22Rv1 (cell line): Measurements from ENCODE around the gene SLC6A6.

ENCODE experiments used
- H3K27ac ChIP-seq: fragments of 450-650 bp; 2 replicates; pipeline ENCODE4 v1.5.1; 2017
- CTCF ChIP-seq: fragments of 450-650 bp; IDR thresholded peaks from 2 replicates; pipeline ENCODE4 v1.5.1; 2017; ENCODE audit warnings: mild to moderate bottlenecking
- ZFX ChIP-seq: fragments of 450-650 bp; IDR thresholded peaks from 2 replicates; pipeline ENCODE4 v1.6.1; 2017; ENCODE audit warnings: antibody characterized with exemption, borderline replicate concordance

SLC6A6 gene

DNA sequence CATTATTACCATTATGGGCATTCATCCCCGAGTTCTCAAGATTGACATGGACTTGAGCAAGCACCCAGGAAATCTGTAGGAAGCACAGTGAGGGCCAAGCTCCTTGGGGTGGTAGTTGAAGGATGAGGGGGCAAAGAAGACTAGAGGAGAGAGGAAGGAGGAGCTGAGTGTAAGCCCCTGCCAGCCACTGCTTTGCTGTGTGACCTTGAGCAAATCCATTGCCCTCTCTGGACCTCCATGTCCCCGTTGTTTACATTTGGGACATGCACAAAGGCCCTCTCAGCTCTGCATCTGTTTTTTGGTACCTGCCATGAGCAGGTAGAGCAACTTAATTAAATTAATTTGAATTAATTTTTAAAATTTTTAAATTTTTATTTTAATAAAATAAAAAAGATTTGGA lies 33.5 kb upstream of the SLC6A6 start:
- H3K27ac ChIP-seq, result no peak overlapping the region
- no peak for TF ChIP-seq CTCF
- TF ChIP-seq ZFX, result no peak

- TF ChIP-seq ZFX (no peak), CTCF (peak; percentile 61)
- H3K27ac ChIP-seq, result no peak overlapping the region
Measured at GRCh38 chr3:14369675-14370669, 32.4 kb upstream of the SLC6A6 start.

- no peak overlapping the region for H3K27ac ChIP-seq
- TF ChIP-seq CTCF (no peak), ZFX (no peak)
Measured at GRCh38 chr3:14370720-14371572, 31.5 kb upstream of the SLC6A6 start.

- H3K27ac ChIP-seq, result no peak overlapping the region
- TF ChIP-seq CTCF (no peak), ZFX (no peak)
Measured at GRCh38 chr3:14371573-14372474, 30.6 kb upstream of the SLC6A6 start.

DNA sequence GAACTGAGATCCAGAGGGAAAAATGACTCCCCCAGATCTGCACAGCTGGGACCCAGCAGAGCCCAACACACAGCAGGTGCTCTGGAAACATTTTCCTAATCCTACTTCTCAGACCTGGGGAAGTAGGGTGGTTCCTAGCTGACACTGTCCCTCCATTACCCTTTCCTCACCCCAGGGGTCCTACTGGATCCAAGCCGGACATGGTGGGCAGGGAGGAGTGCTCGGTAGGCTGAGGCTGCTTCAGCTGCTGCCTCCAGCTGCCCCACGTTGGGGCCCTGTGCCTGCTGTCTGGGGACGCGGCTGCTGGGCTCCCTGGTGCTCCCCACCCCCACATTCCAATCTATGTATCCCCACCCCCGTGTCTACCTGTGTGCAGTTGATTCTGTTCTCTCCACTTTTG lies 29.8 kb upstream of the SLC6A6 start:
- no peak overlapping the region for H3K27ac ChIP-seq
- no peak for TF ChIP-seq CTCF
- TF ChIP-seq ZFX, result no peak

GRCh38 chr3:14373753-14374376 lies 28.5 kb upstream of the SLC6A6 start:
- TF ChIP-seq ZFX, result no peak
- TF ChIP-seq CTCF, result no peak
- no peak overlapping the region for H3K27ac ChIP-seq
